H9 (cell line): ENCODE results near the gene SHROOM1. TPM values are rescaled to one million over a fixed set of nuclear protein-coding genes. Genes with fewer than 3 reads are reported as not detected.

Experiments
- DNase-seq: peaks from one replicate; pipeline ENCODE4 v3.0.0-alpha.2; 2017
- H2AFZ ChIP-seq: one replicate; pipeline ENCODE4 v1.6.1; 2013; ENCODE audit warnings: mild to moderate bottlenecking, low read length, control low read depth, moderate library complexity
- H2AK5ac ChIP-seq: 2 replicates; pipeline ENCODE4 v1.6.1; 2013; ENCODE audit warnings: low read length, control low read depth, mixed read lengths; ENCODE audit not compliant: insufficient read length
- H2BK120ac ChIP-seq: one replicate; pipeline ENCODE4 v1.6.1; 2013; ENCODE audit warnings: low read depth, mild to moderate bottlenecking, low read length, control low read depth, inconsistent platforms; ENCODE audit not compliant: poor library complexity, severe bottlenecking
- H2BK12ac ChIP-seq: 2 replicates; pipeline ENCODE4 v1.6.1; 2013; ENCODE audit warnings: low read length, control low read depth, mixed read lengths, low read depth; ENCODE audit not compliant: insufficient read length
- H2BK15ac ChIP-seq: 2 replicates; pipeline ENCODE4 v1.6.1; 2013; ENCODE audit warnings: low read depth, low read length, control low read depth
- H2BK20ac ChIP-seq: one replicate; pipeline ENCODE4 v1.6.1; 2013; ENCODE audit warnings: low read depth, mild to moderate bottlenecking, low read length, control low read depth, inconsistent platforms; ENCODE audit not compliant: poor library complexity, severe bottlenecking
- H2BK5ac ChIP-seq: 2 replicates; pipeline ENCODE4 v1.6.1; 2013; ENCODE audit warnings: low read length, control low read depth, mixed read lengths; ENCODE audit not compliant: insufficient read length
- H3K14ac ChIP-seq: 2 replicates; pipeline ENCODE4 v1.6.1; 2013; ENCODE audit warnings: low read length, control low read depth; ENCODE audit not compliant: insufficient read depth
- H3K18ac ChIP-seq: 2 replicates; pipeline ENCODE4 v1.6.1; 2013; ENCODE audit warnings: low read depth, mild to moderate bottlenecking, mixed read lengths, low read length, control low read depth; ENCODE audit not compliant: insufficient read length
- H3K23ac ChIP-seq: 2 replicates; pipeline ENCODE4 v1.6.1; 2013; ENCODE audit warnings: low read length, control low read depth, mixed read lengths, low read depth; ENCODE audit not compliant: insufficient read length
- H3K23me2 ChIP-seq: 2 replicates; pipeline ENCODE4 v1.6.1; 2013; ENCODE audit warnings: low read depth, mild to moderate bottlenecking, mixed read lengths, low read length, control low read depth; ENCODE audit not compliant: insufficient read length, poor library complexity, severe bottlenecking
- H3K27ac ChIP-seq: 2 replicates; pipeline ENCODE4 v1.5.1; 2013; ENCODE audit warnings: low read length, control low read depth, mixed read lengths, low read depth; ENCODE audit not compliant: insufficient read length
- H3K27me3 ChIP-seq: 2 replicates; pipeline ENCODE4 v1.6.1; 2013; ENCODE audit warnings: low read length, control low read depth, inconsistent platforms; ENCODE audit not compliant: insufficient read depth
- H3K4ac ChIP-seq: 2 replicates; pipeline ENCODE4 v1.6.1; 2013; ENCODE audit warnings: low read depth, mild to moderate bottlenecking, control low read depth, inconsistent platforms, low read length, moderate library complexity
- H3K4me1 ChIP-seq: 2 replicates; pipeline ENCODE4 v1.6.1; 2013; ENCODE audit warnings: low read length, control low read depth, inconsistent platforms; ENCODE audit not compliant: insufficient read depth
- H3K4me2 ChIP-seq: 2 replicates; pipeline ENCODE4 v1.6.1; 2013; ENCODE audit warnings: low read length, control low read depth, mixed read lengths; ENCODE audit not compliant: insufficient read length, insufficient read depth
- H3K56ac ChIP-seq: 2 replicates; pipeline ENCODE4 v1.6.1; 2013; ENCODE audit warnings: low read depth, mild to moderate bottlenecking, mixed read lengths, low read length, control low read depth; ENCODE audit not compliant: insufficient read length
- H3K79me1 ChIP-seq: 2 replicates; pipeline ENCODE4 v1.6.1; 2013; ENCODE audit warnings: low read depth, mild to moderate bottlenecking, moderate library complexity, low read length, control low read depth, inconsistent platforms; ENCODE audit not compliant: insufficient read depth, poor library complexity, severe bottlenecking
- H3K79me2 ChIP-seq: 2 replicates; pipeline ENCODE4 v1.6.1; 2013; ENCODE audit warnings: low read length, control low read depth, inconsistent platforms; ENCODE audit not compliant: insufficient read depth
- H3K9ac ChIP-seq: 2 replicates; pipeline ENCODE4 v1.6.1; 2013; ENCODE audit warnings: low read length, control low read depth, mixed read lengths; ENCODE audit not compliant: insufficient read length; ENCODE audit errors: extremely low read depth
- H3K9me3 ChIP-seq: one replicate; pipeline ENCODE4 v1.6.1; 2013; ENCODE audit warnings: low read depth, low read length, inconsistent platforms; ENCODE audit not compliant: control insufficient read depth
- H3T11ph ChIP-seq: one replicate; pipeline ENCODE4 v1.6.1; 2013; ENCODE audit warnings: mild to moderate bottlenecking, low read length, control low read depth, inconsistent platforms
- H4K20me1 ChIP-seq: one replicate; pipeline ENCODE4 v1.6.1; 2013; ENCODE audit not compliant: control insufficient read depth, insufficient read length, insufficient read depth
- H4K5ac ChIP-seq: 2 replicates; pipeline ENCODE4 v1.6.1; 2013; ENCODE audit warnings: low read depth, mild to moderate bottlenecking, mixed read lengths, low read length, control low read depth; ENCODE audit not compliant: insufficient read length
- H4K8ac ChIP-seq: replicated peaks from 2 replicates; pipeline ENCODE4 v1.6.1; 2013; ENCODE audit warnings: low read length, control low read depth, mixed read lengths, low read depth; ENCODE audit not compliant: insufficient read length
- H4K91ac ChIP-seq: 2 replicates; pipeline ENCODE4 v1.6.1; 2013; ENCODE audit warnings: low read depth, mild to moderate bottlenecking, moderate library complexity, mixed read lengths, low read length, control low read depth; ENCODE audit not compliant: insufficient read length
- H3K27ac Mint-ChIP-seq, 3 experiments: 2 replicates in 2 of 3; 3 replicates in 1 of 3; pipeline ENCODE4 v1.8.0; 2020 to 2021; ENCODE audit warnings: mixed read lengths in 3 of 3, mild to moderate bottlenecking in 1 of 3, moderate library complexity in 1 of 3
- H3K27me3 Mint-ChIP-seq: 2 replicates; pipeline ENCODE4 v1.8.0; 2021; ENCODE audit warnings: low read depth, mild to moderate bottlenecking, moderate library complexity, mixed read lengths
- H3K36me3 Mint-ChIP-seq, 3 experiments: 2 replicates in 2 of 3; 3 replicates in 1 of 3; pipeline ENCODE4 v1.8.0; 2020 to 2021; ENCODE audit warnings: low read depth in 3 of 3, mixed read lengths in 3 of 3; ENCODE audit not compliant: insufficient read depth in 1 of 3
- H3K4me1 Mint-ChIP-seq, 2 experiments: 2 replicates each; pipeline ENCODE4 v1.8.0; 2020; ENCODE audit warnings: mixed read lengths in 2 of 2
- H3K4me3 Mint-ChIP-seq, 2 experiments: 2 replicates in 1 of 2; 3 replicates in 1 of 2; pipeline ENCODE4 v1.8.0; 2020 to 2021; ENCODE audit warnings: mild to moderate bottlenecking in 2 of 2, mixed read lengths in 2 of 2, moderate library complexity in 1 of 2
- H3K9me3 Mint-ChIP-seq, 2 experiments: 2 replicates in 1 of 2; 3 replicates in 1 of 2; pipeline ENCODE4 v1.8.0; 2020; ENCODE audit warnings: mild to moderate bottlenecking in 2 of 2, mixed read lengths in 2 of 2, moderate library complexity in 1 of 2
- CTCF ChIP-seq: fragments of 200-600 bp; sonication (generic); conservative IDR thresholded peaks from 3 replicates; pipeline ENCODE4 v1.8.0; 2021; ENCODE audit warnings: antibody characterized with exemption, mild to moderate bottlenecking
- WGBS: extraction: QIAGEN DNeasy Blood & Tissue Kit; methylation state at CpG from one replicate; pipeline ENCODE4 v1.1.7; 2013; ENCODE audit warnings: missing lambda C conversion rate, low lambda C conversion rate, mixed read lengths; ENCODE audit not compliant: insufficient read length; ENCODE audit errors: extremely low coverage; 5-methylcytosine and 5-hydroxymethylcytosine counted together
- total RNA-seq: library from RNA; stranded (reverse); gene quantifications from 2 replicates; pipeline ENCODE4 v1.2.1, GENCODE V29; 2021

SHROOM1 gene
- total RNA-seq, 1 experiment from 2014 or later, result 7.0 TPM

GRCh38 chr5:132826424-132827082 lies 3.9 kb downstream of the SHROOM1 start:
- Histone ChIP-seq H3T11ph (no peak overlapping the region), H3K18ac (no peak overlapping the region), H3K4me2 (peak overlapping the region; percentile 18), H4K8ac (no peak overlapping the region), H3K9ac (no peak overlapping the region), H3K23ac (no peak overlapping the region), H3K79me1 (no peaks in the 10 kb centered on the region), H2BK20ac (no peak overlapping the region), H2AFZ (no peak overlapping the region), H3K4ac (no peak overlapping the region), H3K56ac (no peak overlapping the region), H3K9me3 (no peaks in the 10 kb centered on the region), H4K5ac (no peak overlapping the region), H2AK5ac (no peak overlapping the region), H3K79me2 (no peaks in the 10 kb centered on the region), H2BK12ac (no peak overlapping the region), H2BK15ac (no peak overlapping the region), H3K23me2 (peaks cover 25% of the 10 kb centered on the region), H2BK120ac (no peak overlapping the region), H4K91ac (no peak overlapping the region), H4K20me1 (no peaks in the 10 kb centered on the region), H3K27ac (no peak overlapping the region), H2BK5ac (no peak overlapping the region), H3K27me3 (peaks cover 25% of the 10 kb centered on the region; the same call in 1 of the 2 replicates), H3K14ac (no peak overlapping the region), H3K4me1 (peaks cover 3% of the 10 kb centered on the region)
- no peak for DNase-seq
- H3K27me3 Mint-ChIP-seq, result peaks cover 70% of the 10 kb centered on the region
- H3K9me3 Mint-ChIP-seq, result no peaks in the 10 kb centered on the region; a peak in 1 of 5 replicates
- H3K4me3 Mint-ChIP-seq, result peak overlapping the region; percentile 42
- H3K36me3 Mint-ChIP-seq, result peaks cover 3 to 6% (median 4%) of the 10 kb centered on the region in 3 experiments; a peak in 6 of 7 replicates
- TF ChIP-seq CTCF, result no peak
- WGBS, result no CpG with 5 or more reads among the region's 6 CpGs
- H3K27ac Mint-ChIP-seq, result no peak overlapping the region
- peaks cover 11 to 23% of the 10 kb centered on the region in 2 experiments for H3K4me1 Mint-ChIP-seq
